ENCODE data around the gene LCLAT1. TPM values are rescaled to one million over a fixed set of nuclear protein-coding genes. Genes with fewer than 3 reads are reported as not detected.

LCLAT1 gene
- total and polyA plus RNA-seq, 4 donors = 2.4 to 14.6 (median 10.7) TPM

DNA sequence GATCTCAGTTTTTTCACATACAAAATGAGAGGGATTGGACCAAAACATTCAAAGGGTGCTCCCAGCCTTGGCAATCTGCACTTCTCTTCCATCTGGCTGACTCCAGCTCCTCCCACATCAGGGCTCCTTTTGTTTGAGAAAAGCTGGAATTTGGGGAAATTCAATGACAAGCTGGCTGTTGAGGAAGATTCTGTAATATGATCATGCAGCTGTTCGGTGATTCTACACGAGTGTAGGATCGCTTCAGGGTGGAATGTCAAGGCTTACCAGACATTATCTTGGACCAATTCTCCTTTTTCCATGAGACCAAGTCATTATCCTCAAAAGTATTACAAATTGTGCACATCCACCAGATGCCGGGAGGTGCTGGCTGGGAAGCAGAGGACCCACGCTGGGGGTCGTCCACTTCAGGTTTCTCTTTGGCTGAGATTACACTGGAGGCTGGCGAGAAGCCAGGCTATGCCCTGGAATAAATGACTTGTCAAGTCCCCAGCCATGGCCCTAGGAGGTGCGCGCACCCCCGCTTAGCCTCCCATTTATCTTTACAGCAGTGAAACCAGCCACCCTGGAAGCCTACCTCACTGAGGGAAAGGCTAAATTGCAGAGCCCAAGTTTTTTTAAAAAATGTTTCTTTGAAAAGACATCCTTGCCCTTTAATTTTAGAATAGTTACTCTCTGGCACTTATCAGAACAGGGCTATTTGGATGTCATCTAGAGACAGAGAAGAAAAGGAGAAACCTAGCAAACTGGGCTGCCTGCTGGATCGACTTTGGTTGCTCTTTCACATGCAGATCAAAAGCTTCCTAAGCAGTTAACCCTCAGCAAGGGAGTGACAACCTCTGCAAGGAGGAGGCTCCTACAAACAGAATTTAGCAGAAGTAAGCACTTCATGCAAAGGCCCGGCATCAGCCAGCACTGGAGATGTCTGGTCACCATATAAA, 42.5 kb upstream of the LCLAT1 start:
- Histone ChIP-seq H3K36me3 (ENCODE audit: control insufficient read depth in 4 of 4, insufficient read depth in 3 of 4, low read depth in 1 of 4, low read length in 3 of 4) (no peaks in the 10 kb centered on the region), H3K27ac (ENCODE audit: low read depth in 1 of 2, low read length in 2 of 2) (no peak overlapping the region), H3K4me1 (ENCODE audit: control insufficient read depth in 4 of 4, insufficient read depth in 4 of 4, low read length in 3 of 4) (peaks cover 0 to 2% (median 0%) of the 10 kb centered on the region in 4 donors), H3K27me3 (ENCODE audit: control insufficient read depth in 4 of 4, insufficient read depth in 4 of 4, low read length in 3 of 4) (no peaks in the 10 kb centered on the region), H3K4me3 (ENCODE audit: low read depth in 1 of 3, low read length in 3 of 3) (no peak overlapping the region), H3K9ac (ENCODE audit: low read depth in 1 of 2, low read length in 2 of 2) (no peak overlapping the region), H3K9me3 (ENCODE audit: control insufficient read depth in 4 of 4, low read length in 3 of 4) (no peaks in the 10 kb centered on the region)
- DNase-seq (ENCODE audit: low spot score) = no peak
- TF ChIP-seq NR2F2 (IDR thresholded peaks at IDR 0.05) (no peak), EGR1 (IDR thresholded peaks at IDR 0.05; ENCODE audit: low read depth in 2 of 2) (no peak), FOXA2 (IDR thresholded peaks at IDR 0.05) (no peak), SP1 (IDR thresholded peaks at IDR 0.05) (no peak), GABPA (IDR thresholded peaks at IDR 0.05 in 1 of 2, conservative IDR thresholded peaks at IDR 0.05 in 1 of 2) (no peak)
- TF ChIP-seq, protein P1, sequence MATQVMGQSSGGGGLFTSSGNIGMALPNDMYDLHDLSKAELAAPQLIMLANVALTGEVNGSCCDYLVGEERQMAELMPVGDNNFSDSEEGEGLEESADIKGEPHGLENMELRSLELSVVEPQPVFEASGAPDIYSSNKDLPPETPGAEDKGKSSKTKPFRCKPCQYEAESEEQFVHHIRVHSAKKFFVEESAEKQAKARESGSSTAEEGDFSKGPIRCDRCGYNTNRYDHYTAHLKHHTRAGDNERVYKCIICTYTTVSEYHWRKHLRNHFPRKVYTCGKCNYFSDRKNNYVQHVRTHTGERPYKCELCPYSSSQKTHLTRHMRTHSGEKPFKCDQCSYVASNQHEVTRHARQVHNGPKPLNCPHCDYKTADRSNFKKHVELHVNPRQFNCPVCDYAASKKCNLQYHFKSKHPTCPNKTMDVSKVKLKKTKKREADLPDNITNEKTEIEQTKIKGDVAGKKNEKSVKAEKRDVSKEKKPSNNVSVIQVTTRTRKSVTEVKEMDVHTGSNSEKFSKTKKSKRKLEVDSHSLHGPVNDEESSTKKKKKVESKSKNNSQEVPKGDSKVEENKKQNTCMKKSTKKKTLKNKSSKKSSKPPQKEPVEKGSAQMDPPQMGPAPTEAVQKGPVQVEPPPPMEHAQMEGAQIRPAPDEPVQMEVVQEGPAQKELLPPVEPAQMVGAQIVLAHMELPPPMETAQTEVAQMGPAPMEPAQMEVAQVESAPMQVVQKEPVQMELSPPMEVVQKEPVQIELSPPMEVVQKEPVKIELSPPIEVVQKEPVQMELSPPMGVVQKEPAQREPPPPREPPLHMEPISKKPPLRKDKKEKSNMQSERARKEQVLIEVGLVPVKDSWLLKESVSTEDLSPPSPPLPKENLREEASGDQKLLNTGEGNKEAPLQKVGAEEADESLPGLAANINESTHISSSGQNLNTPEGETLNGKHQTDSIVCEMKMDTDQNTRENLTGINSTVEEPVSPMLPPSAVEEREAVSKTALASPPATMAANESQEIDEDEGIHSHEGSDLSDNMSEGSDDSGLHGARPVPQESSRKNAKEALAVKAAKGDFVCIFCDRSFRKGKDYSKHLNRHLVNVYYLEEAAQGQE (IDR thresholded peaks at IDR 0.05) = no peak
- TF ChIP-seq, protein P2, sequence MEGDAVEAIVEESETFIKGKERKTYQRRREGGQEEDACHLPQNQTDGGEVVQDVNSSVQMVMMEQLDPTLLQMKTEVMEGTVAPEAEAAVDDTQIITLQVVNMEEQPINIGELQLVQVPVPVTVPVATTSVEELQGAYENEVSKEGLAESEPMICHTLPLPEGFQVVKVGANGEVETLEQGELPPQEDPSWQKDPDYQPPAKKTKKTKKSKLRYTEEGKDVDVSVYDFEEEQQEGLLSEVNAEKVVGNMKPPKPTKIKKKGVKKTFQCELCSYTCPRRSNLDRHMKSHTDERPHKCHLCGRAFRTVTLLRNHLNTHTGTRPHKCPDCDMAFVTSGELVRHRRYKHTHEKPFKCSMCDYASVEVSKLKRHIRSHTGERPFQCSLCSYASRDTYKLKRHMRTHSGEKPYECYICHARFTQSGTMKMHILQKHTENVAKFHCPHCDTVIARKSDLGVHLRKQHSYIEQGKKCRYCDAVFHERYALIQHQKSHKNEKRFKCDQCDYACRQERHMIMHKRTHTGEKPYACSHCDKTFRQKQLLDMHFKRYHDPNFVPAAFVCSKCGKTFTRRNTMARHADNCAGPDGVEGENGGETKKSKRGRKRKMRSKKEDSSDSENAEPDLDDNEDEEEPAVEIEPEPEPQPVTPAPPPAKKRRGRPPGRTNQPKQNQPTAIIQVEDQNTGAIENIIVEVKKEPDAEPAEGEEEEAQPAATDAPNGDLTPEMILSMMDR (IDR thresholded peaks at IDR 0.05; ENCODE audit: low read depth, low read length, missing input control) = no peak
- TF ChIP-seq, protein P3, sequence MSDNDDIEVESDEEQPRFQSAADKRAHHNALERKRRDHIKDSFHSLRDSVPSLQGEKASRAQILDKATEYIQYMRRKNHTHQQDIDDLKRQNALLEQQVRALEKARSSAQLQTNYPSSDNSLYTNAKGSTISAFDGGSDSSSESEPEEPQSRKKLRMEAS (IDR thresholded peaks at IDR 0.05) = no peak
- TF ChIP-seq, protein P4, sequence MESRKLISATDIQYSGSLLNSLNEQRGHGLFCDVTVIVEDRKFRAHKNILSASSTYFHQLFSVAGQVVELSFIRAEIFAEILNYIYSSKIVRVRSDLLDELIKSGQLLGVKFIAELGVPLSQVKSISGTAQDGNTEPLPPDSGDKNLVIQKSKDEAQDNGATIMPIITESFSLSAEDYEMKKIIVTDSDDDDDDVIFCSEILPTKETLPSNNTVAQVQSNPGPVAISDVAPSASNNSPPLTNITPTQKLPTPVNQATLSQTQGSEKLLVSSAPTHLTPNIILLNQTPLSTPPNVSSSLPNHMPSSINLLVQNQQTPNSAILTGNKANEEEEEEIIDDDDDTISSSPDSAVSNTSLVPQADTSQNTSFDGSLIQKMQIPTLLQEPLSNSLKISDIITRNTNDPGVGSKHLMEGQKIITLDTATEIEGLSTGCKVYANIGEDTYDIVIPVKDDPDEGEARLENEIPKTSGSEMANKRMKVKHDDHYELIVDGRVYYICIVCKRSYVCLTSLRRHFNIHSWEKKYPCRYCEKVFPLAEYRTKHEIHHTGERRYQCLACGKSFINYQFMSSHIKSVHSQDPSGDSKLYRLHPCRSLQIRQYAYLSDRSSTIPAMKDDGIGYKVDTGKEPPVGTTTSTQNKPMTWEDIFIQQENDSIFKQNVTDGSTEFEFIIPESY (IDR thresholded peaks at IDR 0.05) = no peak
- 67% methylated on average over 12 of the region's 12 CpGs for WGBS

DNA sequence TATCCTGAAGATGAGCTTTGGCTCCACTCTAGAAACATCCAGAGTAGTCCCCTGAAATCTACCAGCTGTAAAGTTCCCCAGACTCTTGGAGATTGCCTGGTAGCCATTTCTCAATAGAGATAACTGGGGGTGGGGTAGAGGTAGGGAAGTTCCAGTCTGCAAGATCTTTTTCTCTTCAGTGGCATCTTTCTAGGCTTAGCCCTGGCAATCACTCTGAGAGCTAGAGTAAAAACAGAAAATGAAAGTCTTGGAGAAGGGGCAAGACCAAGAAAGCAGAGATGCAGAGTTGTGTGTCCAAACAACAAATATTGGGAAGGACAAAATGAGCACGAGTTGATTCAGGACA, 41.8 kb upstream of the LCLAT1 start:
- H3K36me3 ChIP-seq (ENCODE audit: control insufficient read depth in 4 of 4, insufficient read depth in 3 of 4, low read depth in 1 of 4, low read length in 3 of 4) = no peaks in the 10 kb centered on the region
- H3K4me1 ChIP-seq (ENCODE audit: control insufficient read depth in 4 of 4, insufficient read depth in 4 of 4, low read length in 3 of 4) = peaks cover 0 to 2% (median 0%) of the 10 kb centered on the region in 4 donors
- no peak overlapping the region for H3K4me3 ChIP-seq (ENCODE audit: low read depth in 1 of 3, low read length in 3 of 3)
- no peaks in the 10 kb centered on the region for H3K27me3 ChIP-seq (ENCODE audit: control insufficient read depth in 4 of 4, insufficient read depth in 4 of 4, low read length in 3 of 4)
- no peak overlapping the region for H3K27ac ChIP-seq (ENCODE audit: low read depth in 1 of 2, low read length in 2 of 2)
- no peak for DNase-seq (ENCODE audit: low spot score)
- no peaks in the 10 kb centered on the region for H3K9me3 ChIP-seq (ENCODE audit: control insufficient read depth in 4 of 4, low read length in 3 of 4)
- H3K9ac ChIP-seq (ENCODE audit: low read depth in 1 of 2, low read length in 2 of 2) = no peak overlapping the region
- WGBS = 68% methylated on average over 1 of the region's 1 CpG
- TF ChIP-seq, protein P5, sequence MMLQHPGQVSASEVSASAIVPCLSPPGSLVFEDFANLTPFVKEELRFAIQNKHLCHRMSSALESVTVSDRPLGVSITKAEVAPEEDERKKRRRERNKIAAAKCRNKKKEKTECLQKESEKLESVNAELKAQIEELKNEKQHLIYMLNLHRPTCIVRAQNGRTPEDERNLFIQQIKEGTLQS (IDR thresholded peaks at IDR 0.05) = no peak
- no peak for TF ChIP-seq HNF4G (IDR thresholded peaks at IDR 0.05)
- TF ChIP-seq, protein P4 (IDR thresholded peaks at IDR 0.05) = no peak
- no peak for TF ChIP-seq FOXA2 (IDR thresholded peaks at IDR 0.05)
- TF ChIP-seq TAF1 (conservative IDR thresholded peaks at IDR 0.05) = no peak
- TF ChIP-seq GABPA (IDR thresholded peaks at IDR 0.05 in 1 of 2, conservative IDR thresholded peaks at IDR 0.05 in 1 of 2) = no peak
- TF ChIP-seq, protein P3 (IDR thresholded peaks at IDR 0.05) = no peak
- TF ChIP-seq SP1 (IDR thresholded peaks at IDR 0.05) = no peak
- no peak for TF ChIP-seq RXRA (IDR thresholded peaks at IDR 0.05)
- no peak for TF ChIP-seq HNF4A (conservative IDR thresholded peaks at IDR 0.05)
- TF ChIP-seq RAD21 (IDR thresholded peaks at IDR 0.05) = no peak
- TF ChIP-seq FOXA1 (IDR thresholded peaks at IDR 0.05) = no peak
- no peak for TF ChIP-seq YY1 (IDR thresholded peaks at IDR 0.05)
- TF ChIP-seq NR2F2 (IDR thresholded peaks at IDR 0.05) = no peak
